Measurements from ENCODE around the gene PDSS1.

- TF ChIP-seq, protein P1, sequence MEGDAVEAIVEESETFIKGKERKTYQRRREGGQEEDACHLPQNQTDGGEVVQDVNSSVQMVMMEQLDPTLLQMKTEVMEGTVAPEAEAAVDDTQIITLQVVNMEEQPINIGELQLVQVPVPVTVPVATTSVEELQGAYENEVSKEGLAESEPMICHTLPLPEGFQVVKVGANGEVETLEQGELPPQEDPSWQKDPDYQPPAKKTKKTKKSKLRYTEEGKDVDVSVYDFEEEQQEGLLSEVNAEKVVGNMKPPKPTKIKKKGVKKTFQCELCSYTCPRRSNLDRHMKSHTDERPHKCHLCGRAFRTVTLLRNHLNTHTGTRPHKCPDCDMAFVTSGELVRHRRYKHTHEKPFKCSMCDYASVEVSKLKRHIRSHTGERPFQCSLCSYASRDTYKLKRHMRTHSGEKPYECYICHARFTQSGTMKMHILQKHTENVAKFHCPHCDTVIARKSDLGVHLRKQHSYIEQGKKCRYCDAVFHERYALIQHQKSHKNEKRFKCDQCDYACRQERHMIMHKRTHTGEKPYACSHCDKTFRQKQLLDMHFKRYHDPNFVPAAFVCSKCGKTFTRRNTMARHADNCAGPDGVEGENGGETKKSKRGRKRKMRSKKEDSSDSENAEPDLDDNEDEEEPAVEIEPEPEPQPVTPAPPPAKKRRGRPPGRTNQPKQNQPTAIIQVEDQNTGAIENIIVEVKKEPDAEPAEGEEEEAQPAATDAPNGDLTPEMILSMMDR (IDR thresholded peaks at IDR 0.05 in 8 of 11, conservative IDR thresholded peaks at IDR 0.05 in 3 of 11), result no peak
- no peak for TF ChIP-seq POLR2AphosphoS5 (IDR thresholded peaks at IDR 0.05)
- TF ChIP-seq POLR2A (IDR thresholded peaks at IDR 0.05), result no peak
Observed at GRCh38 chr10:26746061-26746460, 48.6 kb downstream of the PDSS1 start.

All from spleen (tissue), 7 donors.